GM18861 (cell line): ENCODE results near the gene UNCX.
"Not testable (repeated sequence)": the region's sequence is repeated elsewhere in the genome, so short reads cannot be mapped to it uniquely, and the experiment has no call there.

Experiments used
- ATAC-seq: cut with Tn5 transposase; IDR thresholded peaks from one replicate; pipeline ENCODE4 v1.9.1; 2021; ENCODE audit not compliant: unreplicated experiment

UNCX gene

DNA sequence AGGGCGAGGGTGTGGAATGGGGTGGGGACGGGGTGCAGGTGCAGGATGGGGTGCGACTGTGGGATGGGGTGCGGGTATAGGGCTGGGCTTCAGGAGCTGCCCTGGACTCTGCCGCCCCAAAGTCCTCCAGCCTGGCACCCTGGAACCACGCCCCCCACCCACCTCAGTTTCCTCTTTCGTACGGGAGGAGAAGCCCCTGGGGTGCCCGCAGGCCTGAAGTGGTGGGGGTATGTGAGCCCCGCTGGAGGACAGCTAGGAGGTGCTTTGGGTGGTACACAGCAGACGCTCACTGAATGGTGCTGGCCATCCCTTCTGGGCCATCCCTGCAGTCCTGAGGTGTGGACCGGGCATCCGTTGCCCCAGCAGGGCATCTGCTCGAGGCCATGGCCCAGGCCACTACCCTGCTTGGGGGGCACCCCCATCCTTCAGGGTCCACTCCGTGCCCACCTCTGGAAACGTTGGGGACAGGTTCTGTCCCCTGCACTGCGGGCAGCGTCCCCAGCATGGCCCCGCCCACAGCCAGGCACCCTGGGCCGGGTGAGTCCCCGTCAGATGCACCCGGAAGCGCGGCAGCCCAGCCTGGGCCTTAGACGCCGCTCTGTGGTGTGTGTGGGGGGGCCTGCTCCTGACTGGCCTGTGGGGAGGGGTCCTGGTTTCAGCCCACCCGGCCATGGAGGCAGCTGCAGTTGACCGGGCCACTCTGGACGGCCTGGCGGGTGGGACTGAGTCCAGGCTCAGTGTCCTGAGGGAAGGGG lies 41.6 kb downstream of the UNCX start:
- ATAC-seq: no peak

DNA sequence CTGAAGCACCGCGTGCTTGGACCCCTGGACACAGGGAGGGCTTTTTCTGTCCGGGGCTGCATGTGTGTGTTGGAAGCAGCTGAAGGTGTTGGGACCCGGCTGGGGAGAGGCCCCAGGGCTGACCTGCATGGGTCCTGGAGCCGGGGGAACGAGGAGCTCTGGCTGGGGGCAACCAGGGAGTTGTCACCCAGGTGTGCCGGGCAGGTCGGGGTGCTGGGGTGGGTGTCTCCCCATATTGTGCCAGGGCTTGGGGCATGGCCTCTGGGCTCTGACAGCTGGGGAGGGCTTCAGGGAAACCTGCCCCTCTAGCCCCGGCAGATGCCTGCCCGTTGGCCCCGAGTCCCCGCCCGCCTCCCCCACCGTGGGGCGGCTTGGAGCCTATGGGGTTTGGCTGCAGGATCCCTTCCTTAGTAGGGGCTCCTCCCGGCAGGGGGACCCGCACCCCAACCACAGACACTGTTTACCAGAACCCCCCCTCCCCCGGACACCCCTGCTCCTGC lies 42.3 kb downstream of the UNCX start:
- ATAC-seq: no peak

DNA sequence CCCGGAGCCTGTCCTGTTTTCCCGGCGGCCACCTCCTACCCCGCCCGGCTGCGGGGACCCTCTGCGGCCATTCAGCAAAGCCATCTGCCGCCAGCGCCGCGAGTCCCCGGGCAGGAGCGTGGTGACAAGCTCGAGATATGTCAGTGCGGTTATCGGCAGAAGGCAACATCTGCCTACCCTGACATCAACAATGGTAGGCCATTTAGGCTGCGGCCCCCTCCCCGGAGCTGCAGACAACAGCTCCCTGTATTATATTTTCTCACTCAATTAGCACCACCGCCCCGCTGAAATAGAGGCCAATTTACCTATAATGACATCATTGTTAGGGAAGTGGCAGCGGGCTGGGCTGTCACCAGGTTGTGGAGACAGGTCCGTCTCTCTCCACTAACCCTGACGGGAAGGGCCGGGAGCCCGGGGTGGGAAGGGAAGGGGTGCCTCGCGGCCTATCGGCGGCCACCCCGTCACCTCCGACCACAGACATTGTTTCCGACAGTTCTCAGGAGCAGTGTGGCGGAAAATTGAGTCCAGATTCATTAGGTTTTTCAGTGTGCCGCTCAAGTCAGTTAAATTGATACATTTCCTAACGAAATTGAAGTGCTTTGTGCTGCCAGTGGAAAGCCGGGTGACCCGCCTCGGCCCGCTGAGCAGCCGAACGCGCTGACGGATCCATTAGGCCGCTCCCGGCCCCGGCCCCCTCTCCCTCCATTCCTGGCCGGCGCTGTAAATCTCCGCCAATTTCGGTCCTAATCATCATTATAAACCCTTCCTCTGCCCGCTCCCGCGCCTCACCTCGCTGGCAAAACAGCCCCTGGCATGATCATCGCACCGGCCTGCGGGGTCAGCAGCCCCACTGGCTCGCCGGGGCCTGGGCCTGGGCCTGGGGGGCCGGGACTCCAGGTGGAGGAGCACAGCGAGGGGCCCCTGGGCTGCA lies 43.0 kb downstream of the UNCX start:
- no peak for ATAC-seq

DNA sequence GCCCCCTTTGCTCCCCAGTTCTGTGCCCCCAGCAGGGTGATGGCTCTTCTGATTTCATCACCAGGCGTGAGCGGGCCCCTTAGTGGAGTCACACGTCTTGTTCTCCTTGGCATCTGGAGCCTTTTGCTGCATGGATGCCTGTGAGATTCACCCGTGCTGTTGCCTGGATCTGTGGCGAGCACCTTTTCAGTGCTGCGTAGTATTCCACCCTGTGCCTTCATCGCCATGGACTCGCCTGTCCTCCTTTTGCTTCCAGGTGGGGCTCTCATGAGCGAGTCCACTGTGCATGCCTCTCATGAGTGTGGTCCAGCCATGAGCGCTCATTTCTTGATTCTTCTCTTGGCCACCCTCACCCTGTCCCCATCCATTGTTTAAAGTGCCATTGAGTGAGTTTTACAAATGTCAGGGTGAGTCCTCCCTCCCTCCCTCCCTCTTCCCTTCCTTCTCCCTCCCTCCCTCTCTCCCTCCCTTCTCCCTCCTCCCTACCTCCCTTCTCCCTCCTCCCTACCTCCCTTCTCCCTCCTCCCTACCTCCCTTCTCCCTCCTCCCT lies 44.0 kb downstream of the UNCX start:
- no peak for ATAC-seq

DNA sequence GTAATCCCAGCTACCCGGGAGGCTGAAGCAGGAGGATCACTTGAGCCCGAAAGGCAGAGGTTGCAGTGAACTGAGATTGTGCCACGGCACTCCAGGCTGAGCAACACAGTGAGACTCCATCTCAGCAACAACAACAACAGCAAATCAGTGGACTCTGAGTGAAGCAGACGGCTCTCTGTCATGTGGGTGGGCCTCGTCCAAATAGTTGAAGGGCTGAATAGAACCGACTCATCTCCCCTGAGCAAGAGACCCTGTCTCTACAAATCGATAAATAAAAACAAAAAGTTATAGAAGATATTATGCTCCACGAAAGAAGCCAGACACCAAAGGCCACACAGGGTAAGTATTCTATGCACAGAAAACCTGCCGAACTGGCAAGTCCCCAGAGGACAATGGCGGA lies 45.9 kb downstream of the UNCX start:
- no peak for ATAC-seq

DNA sequence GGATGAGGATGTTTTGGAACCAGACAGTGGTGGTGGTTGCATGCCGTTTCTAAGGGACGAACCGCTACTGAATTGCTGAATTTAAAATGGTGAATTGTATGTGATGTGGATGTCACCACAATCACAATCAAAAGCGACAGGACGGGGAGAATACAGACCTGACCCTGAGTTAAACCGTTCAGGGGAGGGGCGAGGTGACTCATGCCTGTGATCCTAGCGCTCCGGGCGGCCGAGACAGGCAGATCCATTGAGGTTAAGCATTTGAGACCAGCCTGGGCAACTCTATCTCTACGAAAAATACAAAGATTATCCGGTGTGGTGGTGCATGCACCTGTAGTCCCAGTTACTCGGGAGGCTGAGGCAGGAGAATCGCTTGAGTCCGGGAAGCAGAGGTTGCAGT lies 46.4 kb downstream of the UNCX start:
- ATAC-seq: no peak

DNA sequence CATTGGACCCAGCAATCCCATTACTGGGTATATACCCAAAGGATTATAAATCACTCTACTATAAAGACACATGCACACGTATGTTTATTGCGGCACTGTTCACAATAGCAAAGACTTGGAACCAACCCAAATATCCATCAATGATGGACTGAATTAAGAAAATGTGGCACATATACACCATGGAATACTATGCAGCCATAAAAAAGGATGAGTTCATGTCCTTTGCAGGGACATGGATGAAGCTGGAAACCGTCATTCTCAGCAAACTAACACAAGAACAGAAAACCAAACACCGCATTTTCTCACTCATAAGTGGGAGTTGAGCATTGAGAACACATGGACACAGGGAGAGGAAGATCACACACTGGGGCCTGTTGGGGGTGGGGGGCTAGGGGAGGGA lies 47.2 kb downstream of the UNCX start:
- not testable (repeated sequence) for ATAC-seq

DNA sequence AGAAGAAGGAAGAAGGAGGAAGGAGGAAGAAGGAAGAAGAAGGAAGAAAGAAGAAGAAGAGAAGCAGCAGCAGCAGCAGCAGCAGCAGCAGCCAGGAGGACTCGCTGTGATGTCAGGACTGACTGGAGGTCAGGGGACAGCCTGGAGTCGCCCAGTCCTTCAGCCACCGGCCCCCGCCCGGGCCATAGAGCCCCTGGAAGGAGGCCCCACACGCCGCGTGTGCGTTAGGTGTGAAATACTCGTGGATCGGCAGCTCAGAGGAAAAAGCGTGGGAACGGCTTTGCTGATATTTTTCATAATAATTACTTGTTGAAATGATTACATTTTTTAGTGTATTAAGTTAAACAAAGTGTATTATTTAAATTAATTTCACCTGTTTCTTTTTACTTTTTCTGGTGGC lies 48.4 kb downstream of the UNCX start:
- no peak for ATAC-seq

DNA sequence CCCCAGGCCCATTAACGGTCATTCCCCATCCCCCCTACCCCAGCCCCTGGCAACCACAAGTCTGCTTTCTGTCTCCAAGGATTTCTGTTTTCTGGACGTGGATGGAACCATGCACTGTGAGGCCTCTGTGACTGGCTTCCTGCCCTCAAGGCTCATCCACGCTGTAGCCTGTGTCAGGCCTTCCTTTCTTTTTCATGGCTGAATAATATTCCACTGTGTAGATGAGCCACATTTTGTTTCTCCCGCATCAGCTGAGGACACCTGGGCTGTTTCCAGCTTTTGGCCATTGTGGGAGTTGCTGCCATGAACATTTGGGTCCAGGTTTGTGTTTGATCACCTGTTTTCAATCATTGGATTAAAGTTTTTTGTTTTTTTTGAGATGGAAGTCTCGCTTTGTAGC lies 50.0 kb downstream of the UNCX start:
- no peak for ATAC-seq

DNA sequence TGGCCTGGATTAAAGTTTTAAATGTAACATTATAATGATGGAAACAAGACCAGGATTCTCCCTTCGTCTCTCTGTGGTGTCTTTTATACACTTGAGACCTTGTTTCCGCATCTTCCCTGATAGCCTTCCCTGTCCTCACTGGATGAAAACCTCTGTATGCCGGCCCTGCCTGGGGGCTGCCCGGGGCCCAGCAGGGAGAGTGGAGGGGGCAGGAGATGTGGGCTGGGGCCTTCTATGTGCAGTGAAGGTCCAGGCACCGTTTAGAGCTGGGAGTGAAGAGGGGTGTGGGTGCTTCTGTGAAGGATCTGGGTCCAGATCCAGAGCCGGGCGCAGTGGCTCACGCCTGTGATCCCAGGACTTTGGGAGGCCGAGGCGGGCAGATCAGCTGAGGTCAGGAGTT lies 50.7 kb downstream of the UNCX start:
- ATAC-seq: no peak

DNA sequence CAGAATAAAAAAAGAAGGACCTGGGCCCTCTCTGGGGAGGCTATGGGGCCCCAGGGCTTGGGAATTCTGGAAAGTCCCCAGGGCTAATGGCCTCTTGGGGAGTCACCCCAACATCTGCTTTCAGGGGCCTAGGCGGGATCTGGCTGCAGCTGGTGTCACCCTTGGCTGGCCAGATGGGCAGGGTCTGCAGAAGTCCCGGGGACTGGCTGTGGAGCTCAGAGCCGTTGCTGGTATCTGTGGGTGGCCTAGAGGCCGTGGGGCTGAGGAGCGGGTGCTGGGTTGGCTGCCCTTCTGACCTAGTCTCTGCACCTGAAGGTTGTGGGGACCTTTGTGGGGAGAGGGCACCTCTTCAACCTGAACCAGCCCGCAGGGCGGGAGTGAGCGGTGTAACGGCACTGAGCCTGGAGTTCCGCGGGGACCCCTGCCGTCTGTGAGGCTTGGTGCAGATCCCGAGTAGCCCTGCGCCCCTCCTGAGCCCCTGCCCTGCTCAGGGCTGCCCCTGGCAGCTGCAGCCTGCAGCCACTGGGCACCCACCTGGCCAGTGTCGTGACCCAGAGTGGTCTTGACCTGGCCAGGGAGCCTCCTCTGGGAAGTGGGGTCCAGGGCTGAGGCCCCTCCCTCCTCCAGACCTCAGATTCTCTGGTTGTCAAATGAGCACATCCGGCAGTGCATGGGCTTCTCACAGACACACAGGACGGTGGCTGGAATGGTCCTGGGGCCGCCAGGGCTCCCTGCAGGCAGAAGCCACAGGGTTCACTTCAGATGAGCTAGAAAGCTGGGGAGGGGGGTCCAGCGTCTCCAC lies 51.5 kb downstream of the UNCX start:
- ATAC-seq: no peak

DNA sequence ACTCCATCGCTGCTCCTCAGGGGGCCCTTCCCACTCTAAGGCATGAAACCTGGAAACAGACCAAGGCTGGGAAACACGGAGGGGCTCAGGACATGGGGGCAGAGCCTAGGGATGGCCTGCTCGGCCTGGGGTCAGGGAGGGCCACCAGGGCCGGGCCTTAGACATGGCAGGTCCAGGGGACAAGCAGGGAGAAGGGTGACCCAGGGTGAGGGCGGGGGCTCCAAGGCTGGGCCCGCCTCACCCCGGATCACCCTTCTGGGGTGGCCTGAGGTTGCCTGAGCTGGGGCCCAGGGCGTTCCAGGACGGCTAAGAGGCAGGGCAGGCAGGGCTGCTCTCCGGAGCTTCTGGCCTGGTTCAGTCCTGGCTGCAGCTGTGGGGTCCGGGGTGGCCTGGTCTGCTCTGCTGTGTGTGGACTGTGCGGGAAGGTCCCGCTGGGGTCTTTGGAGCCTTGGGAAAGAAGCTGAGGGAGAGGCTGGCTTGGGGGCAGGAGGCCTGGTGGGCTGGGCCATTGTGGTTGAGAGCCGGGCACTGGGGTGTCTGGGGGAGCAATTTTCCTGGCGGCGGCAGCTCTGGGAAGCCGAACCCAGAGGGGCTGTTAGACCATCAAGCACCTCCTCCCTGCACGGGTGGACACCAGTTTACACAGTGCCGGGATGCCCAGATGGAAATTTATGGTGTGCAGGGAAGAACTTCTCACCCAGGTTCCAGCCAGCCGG lies 52.2 kb downstream of the UNCX start:
- ATAC-seq: no peak

DNA sequence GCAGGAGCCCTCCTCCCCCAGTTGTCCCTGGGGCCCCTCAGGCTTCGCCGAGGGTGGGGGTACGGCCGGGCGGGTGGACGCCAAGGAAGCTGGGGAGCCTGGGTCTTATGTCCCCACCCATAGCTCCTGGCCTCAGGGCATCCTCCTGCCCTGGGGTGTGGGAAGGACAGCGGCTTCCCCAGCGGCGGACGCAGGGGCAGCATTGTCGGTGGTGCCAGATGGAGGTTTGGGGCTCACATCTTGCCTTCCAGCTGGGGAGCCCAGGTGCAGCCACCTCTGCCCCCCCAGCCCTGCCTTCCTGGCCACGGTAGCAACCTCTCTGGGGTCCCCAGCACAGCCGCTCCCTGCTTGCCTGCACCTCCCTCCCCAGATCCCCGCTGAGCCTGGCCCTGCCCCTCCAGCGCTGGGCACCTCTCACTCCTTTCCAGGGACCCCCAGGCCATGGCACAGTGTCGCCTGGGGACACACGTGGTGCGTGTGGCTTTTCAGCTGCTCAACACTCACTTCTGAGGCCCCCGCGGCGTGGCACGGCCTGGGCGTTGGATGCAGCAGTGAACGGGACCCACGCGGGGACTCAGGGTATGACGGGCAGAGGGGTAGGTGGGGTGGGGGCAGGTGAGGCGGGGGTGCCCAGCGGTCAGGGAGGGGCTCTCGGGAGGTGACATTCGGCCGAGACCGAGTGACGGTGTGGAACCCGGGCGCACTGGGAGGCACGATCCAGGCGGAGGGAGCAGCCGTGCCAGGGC lies 53.1 kb downstream of the UNCX start:
- no peak for ATAC-seq
